ENCODE results near the gene CHSY1.

Gene CHSY1

DNA sequence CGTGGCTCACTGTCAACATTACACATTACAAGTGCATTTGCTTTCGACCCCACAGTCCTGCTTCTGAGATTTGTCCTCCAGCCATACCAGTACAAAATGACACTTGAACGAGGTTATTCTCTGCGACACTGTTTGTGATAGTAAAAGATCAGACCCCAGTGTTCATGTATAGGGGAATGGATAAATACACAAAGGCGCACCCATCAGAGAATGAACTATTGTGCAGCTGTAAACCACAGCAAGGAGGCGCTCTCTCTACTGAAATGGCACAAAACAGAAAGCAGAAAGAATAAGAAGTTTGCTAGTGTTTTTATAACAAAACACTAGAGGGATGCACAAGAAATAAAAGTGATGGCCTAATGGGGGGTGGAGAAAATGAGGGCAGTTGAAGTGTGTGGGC lies 4.9 kb upstream of the CHSY1 start:
- TF ChIP-seq, protein P1, sequence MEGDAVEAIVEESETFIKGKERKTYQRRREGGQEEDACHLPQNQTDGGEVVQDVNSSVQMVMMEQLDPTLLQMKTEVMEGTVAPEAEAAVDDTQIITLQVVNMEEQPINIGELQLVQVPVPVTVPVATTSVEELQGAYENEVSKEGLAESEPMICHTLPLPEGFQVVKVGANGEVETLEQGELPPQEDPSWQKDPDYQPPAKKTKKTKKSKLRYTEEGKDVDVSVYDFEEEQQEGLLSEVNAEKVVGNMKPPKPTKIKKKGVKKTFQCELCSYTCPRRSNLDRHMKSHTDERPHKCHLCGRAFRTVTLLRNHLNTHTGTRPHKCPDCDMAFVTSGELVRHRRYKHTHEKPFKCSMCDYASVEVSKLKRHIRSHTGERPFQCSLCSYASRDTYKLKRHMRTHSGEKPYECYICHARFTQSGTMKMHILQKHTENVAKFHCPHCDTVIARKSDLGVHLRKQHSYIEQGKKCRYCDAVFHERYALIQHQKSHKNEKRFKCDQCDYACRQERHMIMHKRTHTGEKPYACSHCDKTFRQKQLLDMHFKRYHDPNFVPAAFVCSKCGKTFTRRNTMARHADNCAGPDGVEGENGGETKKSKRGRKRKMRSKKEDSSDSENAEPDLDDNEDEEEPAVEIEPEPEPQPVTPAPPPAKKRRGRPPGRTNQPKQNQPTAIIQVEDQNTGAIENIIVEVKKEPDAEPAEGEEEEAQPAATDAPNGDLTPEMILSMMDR (IDR thresholded peaks at IDR 0.05; ENCODE audit: borderline replicate concordance, insufficient read depth, low read depth, low read length), result peak; percentile 57
- no peak overlapping the region for H3K4me3 ChIP-seq (ENCODE audit: low read depth, low read length)

DNA sequence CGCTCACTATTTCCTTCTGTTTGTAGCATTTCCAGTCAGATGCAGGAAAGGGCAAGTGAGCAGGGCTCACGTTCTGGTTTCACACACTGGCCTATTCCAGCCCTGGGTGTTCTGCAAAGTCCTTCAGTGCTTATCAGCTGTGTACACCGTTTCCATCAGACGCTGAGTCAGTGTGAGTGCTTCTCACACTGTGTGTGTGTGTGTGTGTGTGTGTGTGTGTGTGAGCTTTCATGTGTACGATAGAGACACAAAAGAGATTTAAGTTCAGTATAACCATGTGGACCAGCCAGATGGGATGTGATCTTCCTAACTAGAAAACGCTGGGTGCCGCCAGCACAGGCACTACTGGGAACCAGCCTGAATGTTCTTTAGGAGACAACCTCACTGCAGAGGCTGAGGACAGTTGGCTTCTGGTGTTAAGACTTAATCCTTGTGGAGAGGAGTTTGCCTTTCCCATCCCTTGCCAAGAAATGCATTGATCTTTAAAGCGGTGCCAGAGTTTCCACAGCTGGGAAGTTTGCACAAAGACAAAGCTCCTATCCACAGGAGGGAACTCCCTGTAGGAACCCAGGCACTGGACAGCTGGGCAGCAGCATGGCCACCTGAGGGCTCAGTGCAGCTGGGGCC lies 3.9 kb upstream of the CHSY1 start:
- no peak overlapping the region for H3K4me3 ChIP-seq (ENCODE audit: low read depth, low read length)
- TF ChIP-seq, protein P1 (IDR thresholded peaks at IDR 0.05; ENCODE audit: borderline replicate concordance, insufficient read depth, low read depth, low read length), result no peak

DNA sequence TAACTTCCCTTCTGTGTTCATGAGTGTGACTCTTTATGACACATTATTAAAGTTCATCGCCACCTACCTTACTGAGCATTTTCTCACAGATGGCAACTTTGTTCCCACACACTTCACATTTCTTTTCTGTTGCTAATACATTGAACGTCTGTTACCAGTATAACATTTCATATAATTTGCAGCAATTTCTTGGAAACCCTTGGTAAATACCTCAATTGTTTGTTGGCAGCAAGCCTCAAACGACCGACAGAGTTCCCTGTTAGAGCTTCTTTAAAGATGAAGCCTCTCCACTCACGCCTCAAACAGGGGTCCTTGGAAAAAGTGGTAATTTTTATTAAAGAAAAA lies 3.2 kb upstream of the CHSY1 start:
- TF ChIP-seq, protein P1 (IDR thresholded peaks at IDR 0.05; ENCODE audit: borderline replicate concordance, insufficient read depth, low read depth, low read length), result no peak
- H3K4me3 ChIP-seq (ENCODE audit: low read depth, low read length), result no peak overlapping the region

DNA sequence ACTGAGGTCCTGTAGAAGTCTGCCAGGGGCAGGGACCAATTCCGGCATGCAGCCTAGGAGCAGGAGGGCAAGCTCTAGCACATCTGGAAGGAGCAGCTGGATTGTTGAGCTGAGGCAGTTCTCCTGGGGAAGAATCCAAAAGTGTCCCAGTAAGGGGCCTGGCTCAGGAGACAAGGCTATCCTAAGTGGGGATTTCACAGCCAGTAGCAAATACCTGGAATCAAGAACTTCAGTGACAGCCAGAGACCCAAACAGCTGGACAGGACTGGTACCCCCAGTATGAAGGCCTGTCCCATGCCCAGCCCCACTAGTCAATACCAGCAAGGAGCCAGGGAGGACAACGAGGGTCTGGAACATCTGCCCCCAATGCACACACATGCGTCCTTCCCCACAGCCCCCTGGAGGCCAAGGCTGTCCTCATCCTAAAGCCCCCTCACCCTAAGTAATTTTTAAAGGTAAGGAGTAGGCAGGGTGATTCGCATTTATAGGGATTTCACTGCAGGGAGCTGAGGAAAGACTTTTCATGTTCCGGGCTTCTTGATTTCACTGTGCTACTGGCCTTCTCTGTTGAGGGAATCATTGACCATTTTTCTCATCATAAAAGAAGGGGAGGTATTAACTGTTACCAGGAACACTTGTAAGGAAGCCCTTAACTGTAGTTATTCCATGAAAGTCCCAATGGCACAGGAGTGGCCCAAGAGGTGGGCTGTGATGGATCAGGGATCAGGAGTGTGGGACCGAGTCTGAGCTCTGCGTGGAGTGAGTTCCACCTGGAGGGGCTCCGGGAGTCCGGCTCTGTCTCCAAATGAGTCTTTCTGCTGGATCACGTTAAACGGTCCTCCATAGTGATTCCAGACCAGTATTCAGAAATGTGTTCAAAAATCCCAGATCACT lies 2.6 kb upstream of the CHSY1 start:
- H3K4me3 ChIP-seq (ENCODE audit: low read depth, low read length), result no peak overlapping the region
- TF ChIP-seq, protein P1 (IDR thresholded peaks at IDR 0.05; ENCODE audit: borderline replicate concordance, insufficient read depth, low read depth, low read length), result no peak

DNA sequence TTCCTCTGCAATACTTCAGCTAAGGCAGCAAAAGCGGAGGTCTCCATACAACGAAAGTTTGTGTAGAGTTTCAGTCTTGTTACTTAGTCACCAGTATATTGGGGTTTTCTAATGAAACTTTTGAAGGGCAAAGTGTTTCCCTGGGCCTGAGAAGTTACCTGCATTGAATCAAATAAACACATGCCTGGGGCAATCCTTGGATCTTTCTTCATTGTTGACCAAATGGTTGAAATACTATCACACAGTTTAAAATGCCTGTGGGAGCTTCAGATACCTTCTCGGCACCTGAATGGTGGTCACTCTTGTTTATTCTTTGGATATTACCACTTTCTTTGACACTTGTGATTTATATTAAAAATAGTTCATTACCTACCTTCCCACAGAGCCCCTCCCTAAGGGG lies 988 bp upstream of the CHSY1 start:
- peak overlapping the region; percentile 78 for H3K4me3 ChIP-seq (ENCODE audit: low read depth, low read length)
- TF ChIP-seq, protein P1 (IDR thresholded peaks at IDR 0.05; ENCODE audit: borderline replicate concordance, insufficient read depth, low read depth, low read length), result no peak

DNA sequence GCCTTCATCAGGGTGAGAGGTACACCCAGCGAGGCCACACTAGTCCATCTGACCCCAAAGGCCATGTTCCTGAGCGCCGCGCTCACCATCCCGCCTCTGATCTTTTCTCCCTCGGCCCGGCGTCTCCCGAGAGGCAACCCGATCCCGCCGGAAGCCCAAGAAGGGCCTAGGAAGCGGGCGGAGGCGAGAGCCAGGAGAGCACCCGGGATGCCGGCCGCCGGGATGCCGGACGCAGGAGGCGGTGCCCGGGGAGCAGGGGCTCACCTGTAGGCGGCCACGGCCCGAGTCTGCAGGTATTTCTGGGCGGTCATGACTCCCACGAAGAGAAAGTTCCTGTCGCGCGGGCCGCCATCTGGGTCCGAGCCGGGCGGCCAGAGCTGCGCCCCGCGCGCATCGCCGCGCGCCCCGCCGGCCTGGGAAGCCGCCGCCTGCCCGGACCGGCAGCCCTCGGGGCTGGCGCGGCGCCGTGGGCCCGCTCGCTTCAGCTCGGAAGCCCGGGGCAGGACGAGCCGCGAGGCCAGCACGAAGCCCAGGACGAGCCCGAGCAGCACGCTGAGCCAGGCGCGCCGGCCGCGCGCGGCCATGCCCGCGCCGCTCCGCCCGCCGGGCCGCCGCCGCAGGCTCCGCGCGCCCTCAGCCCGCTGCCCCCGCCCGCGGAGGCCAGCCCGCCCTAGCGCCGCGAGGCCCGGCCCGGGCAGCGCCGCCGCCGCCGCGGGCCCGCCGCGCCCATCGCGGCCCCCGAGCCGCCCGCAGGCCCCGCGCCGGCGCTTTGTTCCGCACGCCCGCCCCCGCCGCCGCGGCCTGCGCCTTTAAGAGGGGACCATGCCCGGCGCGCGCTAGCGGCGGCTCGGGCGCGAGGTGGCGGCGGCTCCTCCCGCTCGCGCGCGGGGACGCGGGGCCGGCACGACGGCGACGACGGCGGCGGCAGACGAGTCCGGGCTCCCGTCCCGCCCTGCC lies 697 bp downstream of the CHSY1 start:
- TF ChIP-seq, protein P1 (IDR thresholded peaks at IDR 0.05; ENCODE audit: borderline replicate concordance, insufficient read depth, low read depth, low read length), result no peak
- H3K4me3 ChIP-seq (ENCODE audit: low read depth, low read length), result peak overlapping the region; percentile 78

Measured in GM12875 (cell line).